ENCODE measurements around the gene BCL7A. TPM values are rescaled to one million over a fixed set of nuclear protein-coding genes. Genes with fewer than 3 reads are reported as not detected.

BCL7A gene
- total and polyA plus RNA-seq, 10 of the 15 experiments (the other 5 are each of a cell fraction or from before 2014, with no cell fraction given): 0.37 to 17.2 (median 11.7) TPM

DNA sequence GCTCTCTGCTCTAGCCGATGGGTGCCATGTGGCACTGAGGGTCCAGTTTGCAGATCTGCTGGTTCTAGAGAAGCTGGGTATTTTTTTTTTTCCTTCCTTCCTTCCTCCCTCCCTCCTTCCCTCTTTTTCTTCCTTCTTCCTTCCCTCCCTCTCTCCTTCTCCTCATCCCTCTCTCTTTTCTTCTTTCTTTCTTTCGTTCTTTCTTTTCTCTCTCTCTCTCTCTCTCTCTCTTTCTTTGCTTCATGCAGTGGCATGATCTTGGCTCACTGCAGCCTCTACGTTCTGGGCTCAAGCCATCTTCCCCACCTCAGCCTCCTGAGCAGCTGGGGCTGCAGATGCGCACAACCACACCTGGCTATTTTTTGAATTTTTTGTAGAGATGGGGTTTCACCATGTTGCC is 2.7 kb upstream of the BCL7A start:
- SMC1A ChIA-PET (ENCODE audit: uncharacterized antibody, unreplicated experiment): no interaction called here
- no peak overlapping the region for H2AFZ ChIP-seq (ENCODE audit: control insufficient read depth, low read depth, low read length)
- H3K27ac ChIP-seq (ENCODE audit: control insufficient read depth, insufficient read depth): no peak overlapping the region
- CTCF ChIA-PET: no interaction called here
- H3K9me3 ChIP-seq (replicated peaks; ENCODE audit: control insufficient read depth, insufficient read depth, low read length): peaks cover 5% of the 10 kb centered on the region
- POLR2A ChIA-PET: no interaction called here
- H4K20me1 ChIP-seq (ENCODE audit: control insufficient read depth, insufficient read depth): no peaks in the 10 kb centered on the region
- H3K4me1 ChIP-seq (ENCODE audit: control insufficient read depth, insufficient read depth, low read length): peaks cover 13% of the 10 kb centered on the region
- in situ Hi-C loops (cut with MboI): no loop called here
- H3K4me3 ChIP-seq: no peak overlapping the region
- intact Hi-C loops (cut with micrococcal nuclease; ENCODE audit: unreplicated experiment): no loop called here
- DNase-seq (ENCODE audit: low read depth, low spot score): no peak
- H3K9ac ChIP-seq (ENCODE audit: control insufficient read depth, insufficient read depth, low read length): no peak overlapping the region
- 71% methylated on average over 4 of the region's 4 CpGs for WGBS (ENCODE audit: insufficient coverage, insufficient replicate concordance, low lambda C conversion rate, missing lambda C conversion rate)
- no peak for FAIRE-seq
- H3K79me2 ChIP-seq (ENCODE audit: control insufficient read depth, insufficient read depth, low read length): no peaks in the 10 kb centered on the region
- RAD21 ChIA-PET (ENCODE audit: unreplicated experiment): no interaction called here
- H3K36me3 ChIP-seq (ENCODE audit: control insufficient read depth in 2 of 2, insufficient read depth in 2 of 2, low read length in 1 of 2): no peaks in the 10 kb centered on the region
- H3K4me2 ChIP-seq (ENCODE audit: control insufficient read depth, insufficient read depth): no peak overlapping the region
- peaks cover 3 to 14% of the 10 kb centered on the region in 2 experiments for H3K27me3 ChIP-seq (replicated peaks in 1 of 2; ENCODE audit: control insufficient read depth in 2 of 2, insufficient read depth in 2 of 2, low read length in 1 of 2)
- no peak for TF ChIP-seq GATAD2B (conservative IDR thresholded peaks at IDR 0.05; ENCODE audit: low read depth)
- no TSS peak for BruUV-seq (replicated peaks)
- ATAC-seq: no peak

DNA sequence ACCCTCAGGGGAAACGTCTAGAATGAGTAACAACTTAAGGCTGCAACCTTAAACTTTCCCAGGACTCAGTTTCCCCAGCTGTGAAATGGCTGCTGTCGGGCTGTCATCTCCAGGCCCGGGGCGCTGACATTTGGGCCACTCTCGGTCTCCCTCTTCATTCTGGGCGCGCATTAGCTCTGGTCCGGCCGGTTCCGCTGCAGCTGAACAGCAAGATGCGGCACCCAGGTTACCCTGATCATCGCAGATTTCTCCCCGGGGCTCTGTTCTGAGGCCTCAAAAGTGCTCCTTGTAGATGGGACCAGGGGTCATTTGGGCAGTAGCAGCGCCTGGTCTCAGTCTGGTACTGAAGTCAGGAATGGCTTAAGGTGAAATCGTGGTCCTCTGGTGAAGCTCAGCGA is 890 bp upstream of the BCL7A start:
- CTCF ChIA-PET: no interaction called here
- TF ChIP-seq POLR2AphosphoS2 (IDR thresholded peaks at IDR 0.05; ENCODE audit: low read depth, low read length) (no peak), ZZZ3 (IDR thresholded peaks at IDR 0.05; ENCODE audit: control insufficient read depth, insufficient read length, low read depth) (no peak), RB1 (IDR thresholded peaks at IDR 0.05; ENCODE audit: borderline replicate concordance) (no peak), PAX5 (IDR thresholded peaks at IDR 0.05; ENCODE audit: borderline replicate concordance, low read depth, low read length) (no peak), HDAC6 (IDR thresholded peaks at IDR 0.05; ENCODE audit: unreplicated experiment) (no peak), NR2C1 (IDR thresholded peaks at IDR 0.05) (no peak), ZNF622 (IDR thresholded peaks at IDR 0.05) (no peak), CHD1 (IDR thresholded peaks at IDR 0.05; ENCODE audit: low read depth, low read length) (no peak), JUNB (IDR thresholded peaks at IDR 0.05) (no peak), DPF2 (IDR thresholded peaks at IDR 0.05) (no peak)
- TF ChIP-seq, protein P1, sequence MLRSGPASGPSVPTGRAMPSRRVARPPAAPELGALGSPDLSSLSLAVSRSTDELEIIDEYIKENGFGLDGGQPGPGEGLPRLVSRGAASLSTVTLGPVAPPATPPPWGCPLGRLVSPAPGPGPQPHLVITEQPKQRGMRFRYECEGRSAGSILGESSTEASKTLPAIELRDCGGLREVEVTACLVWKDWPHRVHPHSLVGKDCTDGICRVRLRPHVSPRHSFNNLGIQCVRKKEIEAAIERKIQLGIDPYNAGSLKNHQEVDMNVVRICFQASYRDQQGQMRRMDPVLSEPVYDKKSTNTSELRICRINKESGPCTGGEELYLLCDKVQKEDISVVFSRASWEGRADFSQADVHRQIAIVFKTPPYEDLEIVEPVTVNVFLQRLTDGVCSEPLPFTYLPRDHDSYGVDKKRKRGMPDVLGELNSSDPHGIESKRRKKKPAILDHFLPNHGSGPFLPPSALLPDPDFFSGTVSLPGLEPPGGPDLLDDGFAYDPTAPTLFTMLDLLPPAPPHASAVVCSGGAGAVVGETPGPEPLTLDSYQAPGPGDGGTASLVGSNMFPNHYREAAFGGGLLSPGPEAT (IDR thresholded peaks at IDR 0.05; ENCODE audit: low read depth): no peak
- RAD21 ChIA-PET (ENCODE audit: unreplicated experiment): no interaction called here
- H3K9ac ChIP-seq (ENCODE audit: control insufficient read depth, insufficient read depth, low read length): no peak overlapping the region; the same call in 1 of the 2 replicates
- no peaks in the 10 kb centered on the region for H3K36me3 ChIP-seq (ENCODE audit: control insufficient read depth in 2 of 2, insufficient read depth in 2 of 2, low read length in 1 of 2)
- peak overlapping the region; percentile 28; the same call in 1 of the 2 replicates for H2AFZ ChIP-seq (ENCODE audit: control insufficient read depth, low read depth, low read length)
- peaks cover 3 to 17% of the 10 kb centered on the region in 2 experiments for H3K27me3 ChIP-seq (replicated peaks in 1 of 2; ENCODE audit: control insufficient read depth in 2 of 2, insufficient read depth in 2 of 2, low read length in 1 of 2)
- SMC1A ChIA-PET (ENCODE audit: uncharacterized antibody, unreplicated experiment): no interaction called here
- WGBS (ENCODE audit: insufficient coverage, insufficient replicate concordance, low lambda C conversion rate, missing lambda C conversion rate): 84% methylated on average over 16 of the region's 16 CpGs
- POLR2A ChIA-PET: interaction anchor here (0.6 kb wide), 1 partner anchor 72 kb away, joined by 6 read pairs; no protein-coding TSS in a partner anchor
- no TSS peak for BruUV-seq (replicated peaks)
- FAIRE-seq: no peak
- in situ Hi-C loops (cut with MboI) (no loop called here), intact Hi-C loops (cut with micrococcal nuclease; ENCODE audit: unreplicated experiment) (no loop called here)
- peak overlapping the region; percentile 89 for H3K4me2 ChIP-seq (ENCODE audit: control insufficient read depth, insufficient read depth)
- DNase-seq (ENCODE audit: low read depth, low spot score): no peak
- H3K9me3 ChIP-seq (replicated peaks; ENCODE audit: control insufficient read depth, insufficient read depth, low read length): peaks cover 5% of the 10 kb centered on the region
- no peaks in the 10 kb centered on the region for H3K79me2 ChIP-seq (ENCODE audit: control insufficient read depth, insufficient read depth, low read length)
- no peak overlapping the region for H3K27ac ChIP-seq (ENCODE audit: control insufficient read depth, insufficient read depth)
- H3K4me3 ChIP-seq: peak overlapping the region; percentile 67; the same call in 1 of the 2 replicates
- ATAC-seq: no peak
- no peaks in the 10 kb centered on the region for H4K20me1 ChIP-seq (ENCODE audit: control insufficient read depth, insufficient read depth)
- peaks cover 19% of the 10 kb centered on the region for H3K4me1 ChIP-seq (ENCODE audit: control insufficient read depth, insufficient read depth, low read length)

Measured in GM12878 (cell line).